A673 (cell line): ENCODE data around the gene NECTIN1.

ENCODE experiments used
- CTCF ChIP-seq: fragments of 300-800, 200-600 bp; sonication (generic); conservative IDR thresholded peaks from 2 replicates; pipeline ENCODE4 v1.5.1; 2017; ENCODE audit warnings: low read depth, mild to moderate bottlenecking, antibody characterized with exemption, low read length, moderate library complexity, mixed read lengths
- EZH2 ChIP-seq: fragments of 200-600 bp; sonication (generic); IDR thresholded peaks from 2 replicates; pipeline ENCODE4 v1.6.1; 2017; ENCODE audit warnings: borderline replicate concordance, low read depth, mild to moderate bottlenecking, mixed read lengths, antibody characterized with exemption, low read length; ENCODE audit not compliant: poor library complexity, severe bottlenecking

- no peak for TF ChIP-seq CTCF
- no peak for TF ChIP-seq EZH2
Measured at GRCh38 chr11:119730789-119731386, 1.9 kb upstream of the NECTIN1 start.
